Duodenal mucosa (tissue), 2 donors: Measurements from ENCODE around the gene RUFY3.
"Not testable (repeated sequence)": the region's sequence is repeated elsewhere in the genome, so short reads cannot be mapped to it uniquely, and the experiment has no call there.

ENCODE experiments used
- H3K27ac ChIP-seq: one replicate; pipeline ENCODE4 v1.7.0; 2013; ENCODE audit warnings: low read depth, low read length
- H3K27me3 ChIP-seq, 2 donors: one replicate each; pipeline ENCODE4 v1.7.0; 2013; ENCODE audit warnings: low read length in 2 of 2, control low read depth in 1 of 2; ENCODE audit not compliant: insufficient read depth in 2 of 2, control insufficient read depth in 1 of 2
- H3K36me3 ChIP-seq, 2 donors: one replicate each; pipeline ENCODE4 v1.7.0; 2013; ENCODE audit warnings: low read length in 2 of 2, control low read depth in 1 of 2; ENCODE audit not compliant: insufficient read depth in 2 of 2, control insufficient read depth in 1 of 2
- H3K4me1 ChIP-seq, 2 donors: one replicate each; pipeline ENCODE4 v1.7.0; 2013; ENCODE audit warnings: low read length in 2 of 2, control low read depth in 1 of 2; ENCODE audit not compliant: insufficient read depth in 2 of 2, control insufficient read depth in 1 of 2
- H3K4me3 ChIP-seq, 2 donors: one replicate each; pipeline ENCODE4 v1.7.0; 2013; ENCODE audit warnings: low read length in 2 of 2, low read depth in 1 of 2
- H3K9ac ChIP-seq, 2 donors: one replicate each; pipeline ENCODE4 v1.7.0; 2013; ENCODE audit warnings: low read length in 2 of 2, low read depth in 1 of 2
- H3K9me3 ChIP-seq, 2 donors: one replicate each; pipeline ENCODE4 v1.7.0; 2013; ENCODE audit warnings: low read length in 2 of 2, control low read depth in 1 of 2; ENCODE audit not compliant: control insufficient read depth in 1 of 2

Gene RUFY3

DNA sequence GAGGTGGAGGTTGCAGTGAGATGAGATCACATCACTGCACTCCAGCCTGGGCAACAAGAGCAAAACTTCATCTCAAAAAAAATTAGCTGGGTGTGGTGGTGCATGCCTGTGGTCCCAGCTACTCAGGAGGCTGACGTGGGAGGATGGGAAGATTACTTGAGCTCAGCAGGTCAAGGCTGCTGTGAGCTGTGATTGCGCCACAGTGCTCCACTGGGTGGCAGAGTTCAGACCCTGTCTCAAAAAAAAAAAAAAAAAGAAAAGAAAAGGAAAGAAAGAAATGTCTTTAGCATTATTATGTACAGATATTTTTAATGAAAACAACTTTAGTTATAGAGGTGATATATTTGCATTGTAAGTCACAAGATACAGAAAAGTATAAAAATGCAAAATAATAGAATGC is 14.2 kb downstream of the RUFY3 start:
- H3K27me3 ChIP-seq, H3K27ac ChIP-seq, H3K9me3 ChIP-seq, H3K9ac ChIP-seq, H3K4me3 ChIP-seq, H3K36me3 ChIP-seq: not testable (repeated sequence)
- peaks cover 14 to 18% of the 10 kb centered on the region in 2 donors for H3K4me1 ChIP-seq

DNA sequence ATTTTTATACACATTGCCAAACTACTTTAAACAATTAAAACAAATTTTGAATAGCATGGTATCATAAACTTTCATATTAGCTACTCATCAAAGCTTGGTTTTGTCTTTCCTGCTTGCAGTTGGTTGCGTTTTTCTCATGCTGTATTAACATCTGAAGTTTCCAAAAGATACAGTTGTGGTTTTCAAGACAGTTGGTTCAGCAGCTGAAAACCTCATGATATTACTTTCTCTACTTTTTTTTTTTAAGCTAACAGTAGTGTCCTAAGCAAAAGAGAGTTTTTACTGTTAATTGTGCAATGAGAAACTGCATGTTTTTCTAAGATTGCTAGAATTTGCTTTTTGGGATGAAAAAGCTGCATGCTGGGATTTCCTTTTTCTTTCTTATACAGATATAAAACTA is 15.2 kb downstream of the RUFY3 start:
- Histone ChIP-seq H3K4me3 (no peak overlapping the region), H3K9me3 (no peaks in the 10 kb centered on the region), H3K27me3 (no peaks in the 10 kb centered on the region), H3K4me1 (peaks cover 14 to 18% of the 10 kb centered on the region in 2 donors), H3K9ac (no peak overlapping the region), H3K36me3 (no peaks in the 10 kb centered on the region), H3K27ac (no peak overlapping the region)

DNA sequence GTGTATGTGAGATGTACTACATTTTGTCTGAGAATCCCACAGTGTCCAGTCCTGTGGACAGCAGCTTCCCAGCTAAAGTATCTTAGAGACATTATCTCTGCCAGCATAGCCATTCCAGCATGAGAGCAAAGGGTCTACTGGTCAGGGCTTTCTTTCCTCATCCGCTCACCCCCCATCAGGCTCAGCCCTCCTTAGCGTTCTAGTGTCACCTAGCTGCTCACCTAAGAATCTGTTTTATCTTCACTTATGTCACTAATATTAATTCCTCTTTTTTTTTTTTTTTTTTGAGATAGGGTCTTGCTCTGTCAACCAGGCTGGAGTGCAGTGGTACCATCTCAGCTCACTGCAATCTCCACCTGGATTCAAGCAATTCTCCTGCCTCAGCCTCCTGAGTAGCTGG is 15.6 kb downstream of the RUFY3 start:
- H3K4me1 ChIP-seq = peaks cover 14 to 18% of the 10 kb centered on the region in 2 donors
- H3K27me3 ChIP-seq = no peaks in the 10 kb centered on the region
- H3K4me3 ChIP-seq = no peak overlapping the region

DNA sequence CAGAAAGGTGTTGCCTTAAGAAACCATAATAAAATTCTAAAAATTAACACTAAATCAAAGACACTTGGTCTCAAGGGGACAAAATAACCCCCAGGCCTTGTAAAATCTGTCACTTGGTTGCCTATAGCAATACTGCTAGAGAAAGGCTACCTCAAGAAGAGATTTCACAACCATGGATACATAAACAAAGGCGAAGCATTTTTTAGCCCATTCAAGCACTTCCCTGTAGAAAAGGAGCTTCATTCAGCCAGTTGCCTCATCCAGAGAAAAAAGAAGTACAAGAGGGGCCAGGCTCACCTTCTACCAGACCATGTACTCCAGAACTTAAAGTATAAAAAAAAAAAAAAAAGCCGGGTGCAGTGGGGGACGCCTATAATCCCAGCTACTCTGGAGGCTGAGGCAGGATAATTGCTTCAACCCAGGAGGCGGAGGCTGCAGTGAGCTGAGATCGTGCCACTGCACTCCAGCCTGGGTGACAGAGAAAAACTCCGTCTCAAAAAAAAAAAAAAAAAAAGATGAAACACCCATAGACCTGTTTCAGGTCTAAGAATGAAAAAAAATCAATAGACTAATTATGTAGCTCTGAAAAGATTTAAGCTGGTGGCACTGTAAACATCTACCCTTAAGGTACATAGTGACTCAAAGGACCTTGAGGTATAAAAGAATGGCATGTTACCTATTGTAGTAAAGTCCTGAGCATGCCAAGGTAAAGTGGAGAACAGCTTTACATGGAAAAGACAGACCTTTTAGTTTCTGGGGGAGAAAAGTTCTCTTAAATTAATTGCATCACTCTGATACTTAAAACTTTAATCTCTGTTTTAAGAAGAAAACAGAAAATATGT is 18.0 kb downstream of the RUFY3 start:
- H3K4me3 ChIP-seq = no peak overlapping the region
- no peaks in the 10 kb centered on the region for H3K9me3 ChIP-seq
- H3K27ac ChIP-seq = no peak overlapping the region
- no peaks in the 10 kb centered on the region for H3K36me3 ChIP-seq
- H3K27me3 ChIP-seq = no peaks in the 10 kb centered on the region
- peaks cover 5 to 10% of the 10 kb centered on the region in 2 donors for H3K4me1 ChIP-seq
- no peak overlapping the region for H3K9ac ChIP-seq

More for the DNA sequence above, 15.6 kb downstream of the RUFY3 start:
- Histone ChIP-seq H3K9me3 (no peaks in the 10 kb centered on the region), H3K27ac (no peak overlapping the region), H3K36me3 (no peaks in the 10 kb centered on the region), H3K9ac (no peak overlapping the region)

DNA sequence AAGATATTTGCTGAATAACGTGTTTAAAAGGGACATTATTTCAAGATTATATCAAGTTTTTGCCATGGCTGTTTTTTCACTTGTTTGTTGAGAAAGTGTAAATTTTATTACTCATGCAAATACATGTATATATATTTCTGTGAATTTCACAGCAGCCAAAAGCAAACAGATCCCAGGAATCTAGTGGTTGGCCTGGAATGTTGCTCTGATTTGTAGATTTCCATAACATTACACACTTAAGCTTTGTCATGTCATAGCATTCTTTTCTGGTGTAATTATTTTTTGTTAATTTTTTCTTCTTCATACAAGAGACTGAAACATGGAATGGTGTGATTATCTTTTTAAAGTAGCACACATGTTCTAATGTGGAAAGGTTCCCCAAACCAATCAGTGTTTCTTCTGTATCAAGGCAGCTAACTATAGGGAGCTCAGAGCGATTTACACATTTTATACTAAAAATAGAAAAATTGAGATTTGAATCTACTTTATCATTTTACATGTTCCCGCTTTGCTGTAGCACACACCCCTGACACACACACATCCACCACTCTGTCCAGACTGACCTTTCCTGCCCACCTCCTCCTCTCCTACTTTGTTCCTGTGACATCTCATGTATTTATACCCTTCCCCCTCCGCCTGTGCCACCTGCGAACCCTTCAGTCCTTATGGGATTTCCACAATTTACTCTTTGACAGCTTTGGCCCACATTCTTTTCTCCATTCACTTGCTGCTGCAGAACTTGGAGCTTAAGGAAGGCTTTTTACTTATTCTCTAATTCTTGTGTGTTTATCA is 20.3 kb downstream of the RUFY3 start:
- no peak overlapping the region for H3K27ac ChIP-seq
- H3K4me1 ChIP-seq = no peaks in the 10 kb centered on the region
- H3K36me3 ChIP-seq = no peaks in the 10 kb centered on the region
- H3K4me3 ChIP-seq = no peak overlapping the region
- no peaks in the 10 kb centered on the region for H3K27me3 ChIP-seq
- no peaks in the 10 kb centered on the region for H3K9me3 ChIP-seq
- no peak overlapping the region for H3K9ac ChIP-seq

DNA sequence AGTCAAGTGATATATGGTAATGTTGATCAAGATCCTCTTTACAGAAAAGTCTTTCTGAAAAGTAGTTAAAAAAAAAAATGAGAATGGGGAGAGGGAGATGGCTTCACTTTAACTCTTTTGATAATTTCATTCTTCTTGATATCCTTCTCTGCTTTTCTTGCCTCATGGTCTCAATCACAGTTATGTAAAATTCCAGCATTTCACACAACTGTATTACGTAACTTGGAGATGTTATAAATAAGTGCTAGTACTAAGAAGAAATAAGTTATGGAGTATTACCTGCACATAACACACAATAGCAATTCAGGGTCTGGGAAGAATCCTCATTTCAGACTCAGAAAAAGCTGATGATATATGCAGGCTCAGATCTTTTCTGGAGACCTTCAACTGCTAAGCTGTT is 22.0 kb downstream of the RUFY3 start:
- no peaks in the 10 kb centered on the region for H3K4me1 ChIP-seq
- no peaks in the 10 kb centered on the region for H3K36me3 ChIP-seq
- H3K4me3 ChIP-seq = no peak overlapping the region

DNA sequence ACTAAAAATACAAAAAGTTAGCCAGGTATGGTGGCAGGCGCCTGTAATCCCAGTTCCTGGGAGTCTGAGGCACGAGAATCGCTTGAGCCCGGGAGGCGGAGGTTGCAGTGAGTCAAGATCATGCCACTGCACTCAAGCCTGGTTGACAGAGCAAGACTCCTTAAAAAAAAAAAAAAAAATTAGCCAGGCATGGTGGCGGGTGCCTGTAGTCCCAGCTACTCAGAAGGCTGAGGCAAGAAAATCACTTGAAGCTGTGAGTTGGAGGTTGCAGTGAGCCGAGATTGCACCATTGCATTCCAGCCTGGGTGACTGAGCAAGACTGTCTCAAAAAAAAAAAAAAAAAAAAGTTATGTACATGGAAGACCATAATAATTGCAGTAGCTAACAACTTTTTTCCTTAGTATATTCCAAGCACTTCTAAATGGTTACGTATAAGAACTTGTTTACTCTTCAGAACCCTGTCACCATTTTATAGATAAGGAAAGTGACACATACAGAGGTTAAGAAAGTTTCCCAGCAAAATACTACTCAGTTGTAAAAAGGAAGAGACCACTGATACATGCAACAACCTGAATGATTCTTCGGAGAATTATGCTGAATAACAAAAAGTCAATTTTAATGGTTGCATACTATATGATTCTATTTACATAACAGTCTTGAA is 24.5 kb downstream of the RUFY3 start:
- Histone ChIP-seq H3K4me1 (no peaks in the 10 kb centered on the region), H3K9me3 (no peaks in the 10 kb centered on the region), H3K9ac (no peak overlapping the region), H3K4me3 (no peak overlapping the region), H3K36me3 (no peaks in the 10 kb centered on the region), H3K27me3 (no peaks in the 10 kb centered on the region), H3K27ac (no peak overlapping the region)

More for the DNA sequence above, 22.0 kb downstream of the RUFY3 start:
- Histone ChIP-seq H3K9ac (no peak overlapping the region), H3K9me3 (no peaks in the 10 kb centered on the region), H3K27ac (no peak overlapping the region), H3K27me3 (no peaks in the 10 kb centered on the region)

DNA sequence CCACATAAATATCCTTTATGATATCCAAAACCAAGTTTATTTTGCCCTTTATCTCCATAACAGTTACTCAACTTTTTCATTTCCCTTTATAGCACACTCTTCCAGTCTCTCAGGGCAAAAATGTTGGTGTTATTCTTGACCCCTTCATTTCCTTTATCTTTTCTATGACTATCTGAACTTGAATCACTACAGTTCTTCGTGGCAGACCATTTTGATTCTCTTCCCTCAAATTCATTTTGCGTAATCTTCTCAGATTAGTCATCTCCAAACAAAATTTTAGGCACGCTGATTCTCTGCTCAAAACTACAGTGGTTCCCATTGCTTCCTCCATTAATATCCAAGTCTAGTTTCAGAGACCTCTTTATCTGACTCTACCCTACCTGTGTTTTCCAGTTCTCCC is 26.1 kb downstream of the RUFY3 start:
- no peaks in the 10 kb centered on the region for H3K27me3 ChIP-seq
- no peaks in the 10 kb centered on the region for H3K9me3 ChIP-seq
- no peak overlapping the region for H3K9ac ChIP-seq
- no peaks in the 10 kb centered on the region for H3K36me3 ChIP-seq
- no peak overlapping the region for H3K4me3 ChIP-seq
- H3K27ac ChIP-seq = no peak overlapping the region
- no peaks in the 10 kb centered on the region for H3K4me1 ChIP-seq

DNA sequence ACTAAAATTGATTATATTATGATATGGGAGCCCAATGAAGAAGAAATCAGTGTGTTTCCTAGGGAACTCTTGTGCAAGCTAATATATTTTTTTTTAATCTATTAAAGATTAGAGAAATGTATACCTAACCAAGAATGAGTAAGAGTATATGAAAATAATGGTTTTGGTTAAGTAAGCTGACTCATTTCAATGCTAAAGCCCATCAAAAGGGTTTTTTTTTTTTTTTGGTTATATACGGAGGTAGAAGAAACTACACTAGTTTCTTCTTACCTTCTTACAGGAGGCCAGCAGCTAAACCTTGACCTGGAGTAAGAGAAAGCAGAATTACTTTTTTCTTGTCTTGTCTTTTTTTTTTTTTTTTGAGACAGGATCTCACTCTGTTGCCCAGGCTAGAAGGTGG is 27.5 kb downstream of the RUFY3 start:
- no peaks in the 10 kb centered on the region for H3K9me3 ChIP-seq
- no peaks in the 10 kb centered on the region for H3K27me3 ChIP-seq

DNA sequence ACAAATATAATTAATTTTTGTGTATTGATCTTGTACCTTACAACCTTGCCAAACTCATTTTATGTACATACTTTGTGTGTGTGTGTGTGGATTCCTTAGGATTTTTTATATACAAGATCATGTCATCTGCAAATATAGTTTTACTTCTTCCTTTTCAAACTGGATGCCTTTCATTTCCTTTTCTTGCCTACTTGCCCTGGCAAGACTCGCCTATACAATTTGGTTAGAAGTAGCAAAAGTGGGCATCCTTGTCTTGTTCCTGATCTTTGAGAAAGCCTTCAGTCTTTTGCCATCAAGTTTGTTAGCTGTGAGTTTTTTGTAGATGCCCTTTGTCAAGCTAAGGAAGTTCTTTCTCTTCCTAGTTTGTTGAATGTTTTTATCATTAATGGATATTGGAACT is 30.5 kb downstream of the RUFY3 start:
- H3K27ac ChIP-seq = no peak overlapping the region
- no peak overlapping the region for H3K4me3 ChIP-seq
- no peaks in the 10 kb centered on the region for H3K27me3 ChIP-seq
- no peaks in the 10 kb centered on the region for H3K36me3 ChIP-seq
- H3K4me1 ChIP-seq = peaks cover 0 to 3% of the 10 kb centered on the region in 2 donors
- H3K9ac ChIP-seq = no peak overlapping the region
- no peaks in the 10 kb centered on the region for H3K9me3 ChIP-seq

More for the DNA sequence above, 27.5 kb downstream of the RUFY3 start:
- H3K9ac ChIP-seq = no peak overlapping the region
- no peaks in the 10 kb centered on the region for H3K36me3 ChIP-seq
- H3K27ac ChIP-seq = no peak overlapping the region
- peaks cover 0 to 3% of the 10 kb centered on the region in 2 donors for H3K4me1 ChIP-seq
- no peak overlapping the region for H3K4me3 ChIP-seq
